Mesenteric fat pad (tissue), 1 donor: ENCODE data around the gene APOL4. TPM values are rescaled to one million over a fixed set of nuclear protein-coding genes. Genes with fewer than 3 reads are reported as not detected.
"Not testable (repeated sequence)": the region's sequence is repeated elsewhere in the genome, so short reads cannot be mapped to it uniquely, and the experiment has no call there.

Experiments
- DNase-seq: peaks from one replicate; pipeline ENCODE4 v3.0.0-alpha.2; 2020; ENCODE audit warnings: low spot score
- total RNA-seq: library from RNA; stranded (reverse); fragmentation: NEBNext Ultra II Directional; extraction: Animal tissue kit (Norgen Biotek cat#: 25700); gene quantifications from one replicate; pipeline ENCODE4 v1.2.1, GENCODE V29; 2021
- donor health status: DM: yes; HTN: yes; CAD: no.

APOL4 gene
- total RNA-seq, 1 donor from 2014 or later: 51.4 TPM

GRCh38 chr22:36208914-36209313 is 7.3 kb upstream of the APOL4 start:
- DNase-seq: no peak

GRCh38 chr22:36208162-36208765 is 6.7 kb upstream of the APOL4 start:
- DNase-seq: no peak

GRCh38 chr22:36206255-36206654 is 4.6 kb upstream of the APOL4 start:
- no peak for DNase-seq

- not testable (repeated sequence) for DNase-seq
Observed at GRCh38 chr22:36205573-36205972, 4.0 kb upstream of the APOL4 start.

- DNase-seq: no peak
Observed at GRCh38 chr22:36204632-36205015, 3.0 kb upstream of the APOL4 start.

- no peak for DNase-seq
Observed at GRCh38 chr22:36204001-36204631, 2.5 kb upstream of the APOL4 start.

GRCh38 chr22:36203441-36203840 is 1.8 kb upstream of the APOL4 start:
- not testable (repeated sequence) for DNase-seq

- not testable (repeated sequence) for DNase-seq
Observed at GRCh38 chr22:36202906-36203305, 1.3 kb upstream of the APOL4 start.

GRCh38 chr22:36201025-36201424 is 584 bp downstream of the APOL4 start:
- not testable (repeated sequence) for DNase-seq

GRCh38 chr22:36199001-36199551 is 2.5 kb downstream of the APOL4 start:
- DNase-seq: no peak

GRCh38 chr22:36198536-36198935 is 3.1 kb downstream of the APOL4 start:
- no peak for DNase-seq

GRCh38 chr22:36197514-36198146 is 4.0 kb downstream of the APOL4 start:
- DNase-seq: no peak

GRCh38 chr22:36197065-36197440 is 4.6 kb downstream of the APOL4 start:
- no peak for DNase-seq

GRCh38 chr22:36196254-36197064 is 5.2 kb downstream of the APOL4 start:
- DNase-seq: no peak

- DNase-seq: no peak
Observed at GRCh38 chr22:36194971-36195370, 6.6 kb downstream of the APOL4 start.

GRCh38 chr22:36194385-36194784 is 7.2 kb downstream of the APOL4 start:
- no peak for DNase-seq

GRCh38 chr22:36193577-36193976 is 8.0 kb downstream of the APOL4 start:
- no peak for DNase-seq

- no peak for DNase-seq
Observed at GRCh38 chr22:36193171-36193570, 8.4 kb downstream of the APOL4 start.

- no peak for DNase-seq
Observed at GRCh38 chr22:36192542-36192941, 9.1 kb downstream of the APOL4 start.

GRCh38 chr22:36191106-36191836 is 10.3 kb downstream of the APOL4 start:
- no peak for DNase-seq

GRCh38 chr22:36187862-36188261 is 13.7 kb downstream of the APOL4 start:
- not testable (repeated sequence) for DNase-seq
